ENCODE data around the gene RNF14.

The RNF14 gene

DNA sequence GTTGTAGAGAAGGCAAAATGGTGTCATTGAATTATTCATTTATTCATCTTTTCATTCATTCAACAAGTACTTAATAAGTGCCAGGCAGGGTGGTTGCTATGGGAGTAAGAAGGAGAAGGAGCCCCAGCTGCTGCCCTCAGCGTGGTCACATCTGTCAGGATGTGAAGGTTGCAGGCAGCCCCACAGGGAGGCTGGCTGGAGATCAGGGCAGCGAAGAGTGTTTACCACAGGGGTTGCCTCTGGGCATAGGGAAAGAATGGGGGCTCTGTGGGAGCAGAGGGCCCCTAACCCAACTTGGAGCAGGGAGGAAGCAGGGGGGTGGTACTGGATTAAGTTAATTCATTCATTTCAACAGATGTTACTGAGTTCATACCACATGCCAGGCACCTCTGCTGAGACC is 16.9 kb upstream of the RNF14 start:
- Histone ChIP-seq H3K4me1 (ENCODE audit: insufficient read depth, poor library complexity, severe bottlenecking) (no peaks in the 10 kb centered on the region), H3K27ac (ENCODE audit: poor library complexity, severe bottlenecking) (no peak overlapping the region), H3K4me3 (ENCODE audit: severe bottlenecking) (no peak overlapping the region), H3K36me3 (ENCODE audit: low read depth) (no peaks in the 10 kb centered on the region), H3K9me3 (ENCODE audit: severe bottlenecking) (no peaks in the 10 kb centered on the region), H3K27me3 (ENCODE audit: insufficient read depth, poor library complexity, severe bottlenecking) (no peaks in the 10 kb centered on the region)
- DNase-seq (ENCODE audit: low spot score) (no peak), ATAC-seq (ENCODE audit: low read depth) (no peak)
- TF ChIP-seq, protein P1, sequence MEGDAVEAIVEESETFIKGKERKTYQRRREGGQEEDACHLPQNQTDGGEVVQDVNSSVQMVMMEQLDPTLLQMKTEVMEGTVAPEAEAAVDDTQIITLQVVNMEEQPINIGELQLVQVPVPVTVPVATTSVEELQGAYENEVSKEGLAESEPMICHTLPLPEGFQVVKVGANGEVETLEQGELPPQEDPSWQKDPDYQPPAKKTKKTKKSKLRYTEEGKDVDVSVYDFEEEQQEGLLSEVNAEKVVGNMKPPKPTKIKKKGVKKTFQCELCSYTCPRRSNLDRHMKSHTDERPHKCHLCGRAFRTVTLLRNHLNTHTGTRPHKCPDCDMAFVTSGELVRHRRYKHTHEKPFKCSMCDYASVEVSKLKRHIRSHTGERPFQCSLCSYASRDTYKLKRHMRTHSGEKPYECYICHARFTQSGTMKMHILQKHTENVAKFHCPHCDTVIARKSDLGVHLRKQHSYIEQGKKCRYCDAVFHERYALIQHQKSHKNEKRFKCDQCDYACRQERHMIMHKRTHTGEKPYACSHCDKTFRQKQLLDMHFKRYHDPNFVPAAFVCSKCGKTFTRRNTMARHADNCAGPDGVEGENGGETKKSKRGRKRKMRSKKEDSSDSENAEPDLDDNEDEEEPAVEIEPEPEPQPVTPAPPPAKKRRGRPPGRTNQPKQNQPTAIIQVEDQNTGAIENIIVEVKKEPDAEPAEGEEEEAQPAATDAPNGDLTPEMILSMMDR (IDR thresholded peaks at IDR 0.05; ENCODE audit: poor library complexity, severe bottlenecking) = no peak

DNA sequence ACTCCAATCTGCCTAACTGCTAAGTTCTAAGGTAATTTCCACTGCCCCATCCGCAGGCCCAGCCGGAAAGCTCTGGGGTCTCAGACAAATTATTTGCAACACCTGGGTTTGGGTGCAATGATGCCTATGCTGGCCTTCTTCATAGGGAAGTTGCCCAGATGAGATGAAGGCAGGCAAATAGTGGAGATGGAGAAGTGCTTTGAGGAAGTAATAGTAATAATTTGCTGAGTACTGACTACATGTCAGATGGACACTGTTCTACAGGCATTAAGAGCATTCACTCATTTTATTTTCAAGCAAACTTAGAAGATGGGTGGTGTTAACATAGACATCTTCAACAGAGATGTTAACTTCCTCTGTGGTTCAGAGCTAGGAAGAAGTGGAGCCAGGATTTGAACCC is 14.7 kb upstream of the RNF14 start:
- Histone ChIP-seq H3K4me1 (ENCODE audit: insufficient read depth, poor library complexity, severe bottlenecking) (no peaks in the 10 kb centered on the region), H3K27ac (ENCODE audit: poor library complexity, severe bottlenecking) (no peak overlapping the region), H3K27me3 (ENCODE audit: insufficient read depth, poor library complexity, severe bottlenecking) (no peaks in the 10 kb centered on the region), H3K4me3 (ENCODE audit: severe bottlenecking) (no peak overlapping the region), H3K9me3 (ENCODE audit: severe bottlenecking) (no peaks in the 10 kb centered on the region), H3K36me3 (ENCODE audit: low read depth) (no peaks in the 10 kb centered on the region)
- no peak for ATAC-seq (ENCODE audit: low read depth)
- DNase-seq (ENCODE audit: low spot score) = no peak
- TF ChIP-seq, protein P1 (IDR thresholded peaks at IDR 0.05; ENCODE audit: poor library complexity, severe bottlenecking) = no peak

DNA sequence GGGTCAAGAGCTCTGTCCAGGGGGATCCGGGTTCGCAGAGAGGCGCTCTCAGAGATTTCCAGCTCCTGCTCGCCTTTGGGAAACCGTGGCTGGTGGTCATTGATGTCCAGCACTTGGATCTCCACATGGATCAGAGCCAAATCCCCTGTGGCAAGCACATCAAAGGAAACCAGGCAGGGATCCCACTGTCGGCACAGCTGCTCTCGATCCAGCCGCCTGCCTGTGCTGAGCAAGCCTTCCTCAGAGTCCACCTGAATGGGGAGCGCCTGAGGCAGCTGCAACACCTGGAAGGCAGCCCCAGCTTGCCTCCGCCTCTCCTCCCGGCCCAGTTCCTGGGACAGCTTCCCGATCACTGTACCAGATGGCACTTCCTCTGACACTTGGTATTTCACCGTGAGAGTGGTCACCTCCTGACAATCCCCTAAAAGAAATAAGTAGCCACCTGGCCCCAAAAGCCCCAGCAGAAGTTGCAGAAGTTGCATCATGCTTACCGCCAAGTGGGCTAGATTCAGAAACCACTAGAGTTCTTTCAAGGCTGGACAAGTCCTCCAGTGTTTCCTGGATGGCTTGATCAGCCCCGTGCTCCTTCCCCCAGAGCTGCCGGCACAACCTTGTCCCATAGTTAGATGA is 11.4 kb upstream of the RNF14 start:
- no peaks in the 10 kb centered on the region for H3K36me3 ChIP-seq (ENCODE audit: low read depth)
- ATAC-seq (ENCODE audit: low read depth) (no peak), DNase-seq (ENCODE audit: low spot score) (no peak)
- TF ChIP-seq, protein P1 (IDR thresholded peaks at IDR 0.05; ENCODE audit: poor library complexity, severe bottlenecking) = no peak
- no peaks in the 10 kb centered on the region for H3K9me3 ChIP-seq (ENCODE audit: severe bottlenecking)
- H3K4me1 ChIP-seq (ENCODE audit: insufficient read depth, poor library complexity, severe bottlenecking) = no peaks in the 10 kb centered on the region
- H3K27ac ChIP-seq (ENCODE audit: poor library complexity, severe bottlenecking) = no peak overlapping the region
- H3K27me3 ChIP-seq (ENCODE audit: insufficient read depth, poor library complexity, severe bottlenecking) = no peaks in the 10 kb centered on the region
- H3K4me3 ChIP-seq (ENCODE audit: severe bottlenecking) = no peak overlapping the region

DNA sequence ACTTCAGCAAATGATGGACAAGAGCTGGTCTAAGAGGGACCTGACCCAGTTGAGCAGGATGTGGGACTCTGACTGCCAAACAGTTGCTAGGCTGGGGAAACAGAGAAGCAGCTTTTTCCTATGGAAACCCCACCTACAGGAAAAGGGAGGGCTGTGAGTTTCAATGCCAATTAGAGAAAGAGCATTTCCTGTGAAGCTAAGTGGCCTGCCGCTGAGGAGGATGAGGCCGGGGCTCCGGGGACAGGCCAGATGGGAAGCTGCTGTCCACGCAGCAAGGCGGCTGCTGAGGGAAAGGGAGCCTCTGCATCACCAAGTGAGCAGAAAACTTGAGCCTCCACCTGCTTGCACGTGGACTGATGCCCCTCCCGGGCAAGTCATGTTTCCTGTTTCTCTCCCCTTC is 10.8 kb upstream of the RNF14 start, which contains the start of gene PCDH12:
PCDH12 (minus strand) TSS at position 90 of the 400 bp plus-strand sequence. CDS start 351 bp downstream, outside the sequence.
- no peaks in the 10 kb centered on the region for H3K9me3 ChIP-seq (ENCODE audit: severe bottlenecking)
- H3K27ac ChIP-seq (ENCODE audit: poor library complexity, severe bottlenecking) = no peak within 1 kb of the TSS
- ATAC-seq (ENCODE audit: low read depth) (no peak), DNase-seq (ENCODE audit: low spot score) (no peak)
- H3K4me1 ChIP-seq (ENCODE audit: insufficient read depth, poor library complexity, severe bottlenecking) = no peaks in the 10 kb centered on the region
- TF ChIP-seq, protein P1 (IDR thresholded peaks at IDR 0.05; ENCODE audit: poor library complexity, severe bottlenecking) = no peak
- H3K4me3 ChIP-seq (ENCODE audit: severe bottlenecking) = no peak within 1 kb of the TSS
- no peaks in the 10 kb centered on the region for H3K27me3 ChIP-seq (ENCODE audit: insufficient read depth, poor library complexity, severe bottlenecking)
- H3K36me3 ChIP-seq (ENCODE audit: low read depth) = no peaks in the 10 kb centered on the region

DNA sequence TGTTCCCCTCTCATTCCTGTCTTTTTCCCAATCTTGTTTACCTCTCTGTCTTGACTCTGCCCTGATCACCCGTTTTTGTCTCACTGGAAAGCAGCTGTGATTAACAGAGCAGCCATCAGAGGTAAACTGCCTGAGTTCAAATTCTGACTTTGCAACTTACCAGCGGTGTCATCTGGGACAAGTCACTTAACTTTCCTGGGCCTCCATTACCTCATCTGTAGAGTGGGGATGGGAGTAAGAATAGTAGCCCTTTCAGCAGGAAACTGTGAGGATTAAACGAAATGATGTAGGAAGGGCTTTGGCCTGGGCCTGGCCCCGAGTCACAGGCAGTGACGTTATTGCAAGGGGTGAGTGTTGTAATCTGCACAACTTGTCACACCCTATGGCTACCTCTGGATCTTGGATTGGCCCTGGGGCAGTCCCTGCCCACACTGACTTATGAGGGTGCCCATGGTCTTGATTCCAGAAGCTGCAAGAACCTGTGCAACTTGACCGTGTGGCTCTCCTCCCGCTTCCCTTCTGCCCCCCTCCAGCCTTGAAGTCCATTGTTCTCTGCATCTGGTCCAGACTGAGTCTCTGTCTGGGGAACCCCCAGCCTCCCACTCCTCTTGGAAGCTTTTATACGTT is 10.2 kb upstream of the RNF14 start:
- Histone ChIP-seq H3K4me3 (ENCODE audit: severe bottlenecking) (no peak overlapping the region), H3K36me3 (ENCODE audit: low read depth) (no peaks in the 10 kb centered on the region), H3K27ac (ENCODE audit: poor library complexity, severe bottlenecking) (no peak overlapping the region), H3K27me3 (ENCODE audit: insufficient read depth, poor library complexity, severe bottlenecking) (no peaks in the 10 kb centered on the region), H3K9me3 (ENCODE audit: severe bottlenecking) (no peaks in the 10 kb centered on the region), H3K4me1 (ENCODE audit: insufficient read depth, poor library complexity, severe bottlenecking) (no peaks in the 10 kb centered on the region)
- DNase-seq (ENCODE audit: low spot score) (no peak), ATAC-seq (ENCODE audit: low read depth) (no peak)
- TF ChIP-seq, protein P1 (IDR thresholded peaks at IDR 0.05; ENCODE audit: poor library complexity, severe bottlenecking) = no peak

Measured in RWPE2 (cell line).